RWPE2 (cell line): Measurements from ENCODE around the gene SMG9.

Source experiments
- ATAC-seq: fragments of 200-7000 bp; cut with Tn5 transposase; 3 replicates; pipeline ENCODE4 v1.9.1; 2021; ENCODE audit warnings: low read depth
- DNase-seq: peaks from one replicate; pipeline ENCODE4 v3.0.0-alpha.2; 2020; ENCODE audit warnings: low spot score
- H3K27ac ChIP-seq: fragments of 450-650 bp; 2 replicates; pipeline ENCODE4 v1.5.1; 2017; ENCODE audit warnings: mild to moderate bottlenecking; ENCODE audit not compliant: poor library complexity, severe bottlenecking
- H3K27me3 ChIP-seq: fragments of 250-450 bp; sonication (Bioruptor Pico); 2 replicates; pipeline ENCODE4 v1.5.1; 2021; ENCODE audit warnings: mild to moderate bottlenecking, moderate library complexity; ENCODE audit not compliant: insufficient read depth, poor library complexity, severe bottlenecking
- H3K36me3 ChIP-seq: fragments of 250-450 bp; sonication (Bioruptor Pico); 2 replicates; pipeline ENCODE4 v1.5.1; 2020; ENCODE audit warnings: low read depth, mild to moderate bottlenecking, moderate library complexity
- H3K4me1 ChIP-seq: fragments of 250-450 bp; sonication (Bioruptor Pico); 2 replicates; pipeline ENCODE4 v1.5.1; 2021; ENCODE audit warnings: mild to moderate bottlenecking, moderate library complexity; ENCODE audit not compliant: insufficient read depth, poor library complexity, severe bottlenecking
- H3K4me3 ChIP-seq: fragments of 250-450 bp; sonication (Bioruptor Pico); 2 replicates; pipeline ENCODE4 v1.5.1; 2021; ENCODE audit warnings: mild to moderate bottlenecking, moderate library complexity; ENCODE audit not compliant: severe bottlenecking
- H3K9me3 ChIP-seq: fragments of 250-450 bp; sonication (Bioruptor Pico); 2 replicates; pipeline ENCODE4 v1.5.1; 2021; ENCODE audit warnings: mild to moderate bottlenecking, moderate library complexity; ENCODE audit not compliant: severe bottlenecking
- TF ChIP-seq, protein P1 (sequence below): fragments of 450-650 bp; IDR thresholded peaks from one replicate; pipeline ENCODE4 v1.5.1; 2017; ENCODE audit warnings: mild to moderate bottlenecking, moderate library complexity; ENCODE audit not compliant: poor library complexity, severe bottlenecking

Gene SMG9

GRCh38 chr19:43735013-43735412 is 19.7 kb downstream of the SMG9 start:
- Histone ChIP-seq H3K27ac (no peak overlapping the region), H3K4me1 (peaks cover 7% of the 10 kb centered on the region), H3K36me3 (peaks cover 82% of the 10 kb centered on the region), H3K27me3 (no peaks in the 10 kb centered on the region), H3K4me3 (no peak overlapping the region), H3K9me3 (no peaks in the 10 kb centered on the region)
- no peak for ATAC-seq
- no peak for DNase-seq
- TF ChIP-seq, protein P1, sequence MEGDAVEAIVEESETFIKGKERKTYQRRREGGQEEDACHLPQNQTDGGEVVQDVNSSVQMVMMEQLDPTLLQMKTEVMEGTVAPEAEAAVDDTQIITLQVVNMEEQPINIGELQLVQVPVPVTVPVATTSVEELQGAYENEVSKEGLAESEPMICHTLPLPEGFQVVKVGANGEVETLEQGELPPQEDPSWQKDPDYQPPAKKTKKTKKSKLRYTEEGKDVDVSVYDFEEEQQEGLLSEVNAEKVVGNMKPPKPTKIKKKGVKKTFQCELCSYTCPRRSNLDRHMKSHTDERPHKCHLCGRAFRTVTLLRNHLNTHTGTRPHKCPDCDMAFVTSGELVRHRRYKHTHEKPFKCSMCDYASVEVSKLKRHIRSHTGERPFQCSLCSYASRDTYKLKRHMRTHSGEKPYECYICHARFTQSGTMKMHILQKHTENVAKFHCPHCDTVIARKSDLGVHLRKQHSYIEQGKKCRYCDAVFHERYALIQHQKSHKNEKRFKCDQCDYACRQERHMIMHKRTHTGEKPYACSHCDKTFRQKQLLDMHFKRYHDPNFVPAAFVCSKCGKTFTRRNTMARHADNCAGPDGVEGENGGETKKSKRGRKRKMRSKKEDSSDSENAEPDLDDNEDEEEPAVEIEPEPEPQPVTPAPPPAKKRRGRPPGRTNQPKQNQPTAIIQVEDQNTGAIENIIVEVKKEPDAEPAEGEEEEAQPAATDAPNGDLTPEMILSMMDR, result no peak

- ATAC-seq (no peak), DNase-seq (no peak)
- H3K27ac ChIP-seq, result no peak overlapping the region
Measured at GRCh38 chr19:43731846-43732245, 22.9 kb downstream of the SMG9 start.

GRCh38 chr19:43731346-43731745 is 23.4 kb downstream of the SMG9 start:
- Histone ChIP-seq H3K4me3 (no peak overlapping the region), H3K4me1 (no peaks in the 10 kb centered on the region), H3K27me3 (no peaks in the 10 kb centered on the region), H3K27ac (no peak overlapping the region), H3K36me3 (peaks cover 48% of the 10 kb centered on the region), H3K9me3 (no peaks in the 10 kb centered on the region)
- ATAC-seq (no peak), DNase-seq (no peak)
- TF ChIP-seq, protein P1, result no peak

More at GRCh38 chr19:43731846-43732245, 22.9 kb downstream of the SMG9 start:
- Histone ChIP-seq H3K36me3 (peaks cover 52% of the 10 kb centered on the region), H3K9me3 (no peaks in the 10 kb centered on the region), H3K4me3 (no peak overlapping the region), H3K4me1 (no peaks in the 10 kb centered on the region), H3K27me3 (no peaks in the 10 kb centered on the region)
- TF ChIP-seq, protein P1, result no peak

DNA sequence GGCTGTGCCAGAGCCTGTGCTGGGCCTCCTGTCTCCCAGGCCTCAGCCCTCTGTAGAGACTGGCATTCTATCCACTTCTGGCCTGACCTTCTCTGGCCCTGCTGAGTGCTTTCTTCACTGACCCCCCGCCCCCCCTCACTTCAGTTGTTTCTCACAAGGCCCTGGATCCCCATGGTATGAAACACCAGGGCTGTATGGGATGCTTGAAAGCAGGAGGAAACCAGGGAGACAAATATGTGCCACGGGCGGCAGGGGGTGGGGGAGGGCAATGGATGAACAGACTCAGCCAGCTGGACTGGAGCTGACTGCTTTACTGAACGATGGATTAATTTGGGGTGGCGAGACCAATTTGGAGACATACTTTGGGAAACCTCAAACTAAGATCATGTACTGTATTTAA is 24.8 kb downstream of the SMG9 start:
- no peaks in the 10 kb centered on the region for H3K9me3 ChIP-seq
- DNase-seq (no peak), ATAC-seq (no peak)
- H3K36me3 ChIP-seq, result peaks cover 38% of the 10 kb centered on the region
- no peak overlapping the region for H3K27ac ChIP-seq
- no peaks in the 10 kb centered on the region for H3K4me1 ChIP-seq
- TF ChIP-seq, protein P1, result no peak
- no peak overlapping the region for H3K4me3 ChIP-seq
- no peaks in the 10 kb centered on the region for H3K27me3 ChIP-seq

GRCh38 chr19:43727593-43727853 is 27.2 kb downstream of the SMG9 start:
- H3K9me3 ChIP-seq, result no peaks in the 10 kb centered on the region
- TF ChIP-seq, protein P1, result no peak
- no peak overlapping the region for H3K4me3 ChIP-seq
- DNase-seq, result no peak
- ATAC-seq, result no peak
- no peaks in the 10 kb centered on the region for H3K4me1 ChIP-seq
- peaks cover 16% of the 10 kb centered on the region for H3K36me3 ChIP-seq
- no peak overlapping the region for H3K27ac ChIP-seq
- no peaks in the 10 kb centered on the region for H3K27me3 ChIP-seq
